SKM-1 treated with dmso at 0.1 percent for 144 hours (cell line): Measurements from ENCODE around the gene OR9K2.
"Not testable (repeated sequence)": the region's sequence is repeated elsewhere in the genome, so short reads cannot be mapped to it uniquely, and the experiment has no call there.

ENCODE experiments used
- DNase-seq: peaks from one replicate; lab custom pipeline; 2025; ENCODE audit not compliant: unreplicated experiment; lab: John Stamatoyannopoulos, UW

The OR9K2 gene, protein sequence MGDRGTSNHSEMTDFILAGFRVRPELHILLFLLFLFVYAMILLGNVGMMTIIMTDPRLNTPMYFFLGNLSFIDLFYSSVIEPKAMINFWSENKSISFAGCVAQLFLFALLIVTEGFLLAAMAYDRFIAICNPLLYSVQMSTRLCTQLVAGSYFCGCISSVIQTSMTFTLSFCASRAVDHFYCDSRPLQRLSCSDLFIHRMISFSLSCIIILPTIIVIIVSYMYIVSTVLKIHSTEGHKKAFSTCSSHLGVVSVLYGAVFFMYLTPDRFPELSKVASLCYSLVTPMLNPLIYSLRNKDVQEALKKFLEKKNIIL

DNA sequence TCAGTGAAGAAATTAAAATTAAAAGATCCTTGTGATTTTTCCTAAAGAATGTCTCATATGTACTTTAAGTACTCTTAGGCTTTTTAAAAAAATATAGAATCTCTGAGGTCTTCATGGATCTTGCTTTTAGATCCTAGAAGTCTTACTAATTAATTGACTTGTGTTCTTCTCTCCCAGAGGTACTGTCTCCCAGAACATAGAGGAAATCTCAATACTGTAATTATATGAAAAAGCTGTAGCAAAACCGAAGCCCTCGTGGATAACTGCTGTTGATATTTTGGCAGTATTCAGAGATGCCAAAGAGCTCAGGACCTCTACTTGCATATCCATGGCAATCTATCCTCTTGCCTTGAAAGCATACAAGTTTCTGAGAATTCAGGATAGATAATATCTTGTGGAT lies at the start of gene OR9K2:
OR9K2 (plus strand) TSS at position 301 of the 400 bp plus-strand sequence. CDS start 3,429 bp downstream, outside the sequence.
- DNase-seq = no peak

DNA sequence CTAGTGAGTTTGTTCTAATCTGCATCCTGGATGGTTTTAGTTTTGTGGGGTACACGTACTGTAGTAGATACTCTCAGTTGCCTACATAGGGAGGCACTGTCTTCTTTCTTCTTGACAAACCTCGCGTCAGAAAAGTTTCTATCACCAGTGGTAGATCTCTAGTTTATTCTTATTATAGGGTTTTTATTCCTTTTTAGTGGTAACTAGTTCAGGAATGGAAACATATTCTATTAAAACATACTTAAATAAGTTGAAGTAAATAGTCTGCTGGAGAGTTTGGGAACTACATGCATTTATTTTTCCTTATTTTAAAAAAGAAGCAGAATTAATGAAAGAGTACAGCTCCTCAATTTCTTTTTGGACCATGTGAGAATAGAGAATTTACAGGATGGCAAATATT lies 33.6 kb upstream of the OR9K2 start:
- no peak for DNase-seq

DNA sequence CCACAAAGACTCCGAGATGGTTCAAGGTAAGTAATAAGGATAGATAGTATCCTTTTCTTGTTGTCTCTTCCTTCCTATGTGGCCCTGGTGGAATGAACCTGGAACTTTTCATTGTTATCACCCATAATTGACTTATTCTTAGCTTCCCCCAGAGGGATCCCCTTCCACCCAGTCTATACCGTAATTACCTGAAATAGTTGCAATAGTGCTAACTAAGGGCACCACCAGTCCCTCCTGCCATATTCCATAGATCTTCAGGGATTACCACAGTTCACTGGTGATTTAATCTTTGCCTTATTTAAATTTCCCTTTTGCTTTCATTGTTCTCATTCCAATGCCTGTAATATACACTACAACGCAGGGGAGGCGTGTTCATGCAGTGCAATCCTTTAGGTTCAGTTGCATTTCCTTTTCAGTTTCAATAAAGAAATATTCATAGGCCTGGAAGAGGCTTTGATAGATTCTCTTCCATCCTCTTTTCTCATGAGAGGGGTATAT lies 13.8 kb upstream of the OR9K2 start:
- DNase-seq = no peak

DNA sequence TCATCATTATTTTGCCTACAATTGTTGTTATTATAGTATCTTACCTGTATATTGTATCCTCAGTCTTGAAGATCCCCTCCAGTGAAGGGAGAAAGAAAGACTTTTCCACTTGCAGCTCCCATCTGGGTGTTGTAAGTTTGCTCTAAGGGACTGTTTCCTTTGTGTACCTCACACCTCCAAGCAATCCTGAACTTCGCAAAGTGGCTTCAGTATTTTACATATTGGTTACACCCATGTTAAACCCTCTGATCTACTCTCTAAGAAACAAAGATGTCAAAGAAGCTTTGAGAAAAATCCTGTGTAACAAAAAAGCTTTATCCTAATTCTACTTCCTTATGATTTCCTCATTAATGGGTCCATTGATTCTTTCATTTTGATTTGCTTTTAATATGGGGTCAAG lies 10.1 kb upstream of the OR9K2 start:
- DNase-seq = no peak

DNA sequence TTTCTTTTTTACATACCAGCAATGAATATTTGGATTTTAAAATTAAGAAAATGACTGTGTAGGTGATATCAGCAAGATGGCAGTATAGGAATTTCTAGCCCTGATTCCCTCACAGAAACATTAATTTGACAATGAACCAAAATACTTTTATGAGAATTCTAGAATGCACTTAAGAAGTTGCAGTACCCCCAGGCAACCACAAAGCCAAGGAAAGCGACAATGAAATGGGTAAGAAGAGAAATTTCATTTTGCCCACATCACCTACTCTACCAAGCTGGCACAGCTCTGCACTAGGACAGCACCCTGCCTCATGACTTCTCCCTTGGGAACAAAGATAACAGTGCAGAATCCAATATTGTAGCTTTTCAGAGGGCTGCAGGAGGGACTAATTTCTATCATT lies 6.6 kb downstream of the OR9K2 start:
- no peak for DNase-seq

DNA sequence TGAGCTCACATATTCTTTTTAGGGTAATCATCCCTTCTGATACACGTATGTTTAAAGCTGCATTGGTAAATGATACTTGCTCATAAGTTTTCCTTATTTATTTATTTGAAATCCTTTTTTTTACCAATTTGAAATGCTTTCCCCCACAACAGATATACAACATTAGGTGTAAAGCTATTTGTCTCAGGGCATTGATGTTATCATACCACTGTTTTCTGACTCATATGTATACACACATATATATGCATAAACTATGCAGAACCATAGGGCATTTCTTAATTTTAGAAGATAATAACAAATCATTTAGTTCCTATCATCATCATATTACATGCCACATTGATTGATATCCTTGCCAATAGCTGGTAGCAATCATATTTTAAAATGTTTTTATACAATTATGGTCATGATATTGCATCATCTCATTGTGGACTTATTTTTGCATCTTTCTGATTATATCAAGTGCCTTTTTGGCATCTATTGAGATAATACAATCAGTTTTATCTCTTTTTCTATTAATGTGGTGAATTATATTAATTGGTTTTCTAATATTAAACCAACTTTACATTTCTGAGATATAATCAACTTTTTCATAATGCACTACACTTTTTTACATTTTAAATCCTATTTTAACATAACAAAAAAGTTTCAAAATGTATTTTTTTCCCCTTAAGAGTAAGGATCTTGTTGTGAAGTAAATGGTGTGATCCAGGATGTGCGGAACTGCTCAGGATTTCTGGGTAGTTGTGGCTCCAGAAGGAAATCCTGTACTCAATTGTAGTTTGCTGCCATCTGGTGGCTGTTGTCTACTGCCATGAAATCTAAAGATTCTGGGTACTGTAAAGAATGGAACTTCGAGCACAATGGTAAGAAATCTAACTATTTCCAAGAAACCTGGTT lies 16.7 kb downstream of the OR9K2 start:
- no peak for DNase-seq

DNA sequence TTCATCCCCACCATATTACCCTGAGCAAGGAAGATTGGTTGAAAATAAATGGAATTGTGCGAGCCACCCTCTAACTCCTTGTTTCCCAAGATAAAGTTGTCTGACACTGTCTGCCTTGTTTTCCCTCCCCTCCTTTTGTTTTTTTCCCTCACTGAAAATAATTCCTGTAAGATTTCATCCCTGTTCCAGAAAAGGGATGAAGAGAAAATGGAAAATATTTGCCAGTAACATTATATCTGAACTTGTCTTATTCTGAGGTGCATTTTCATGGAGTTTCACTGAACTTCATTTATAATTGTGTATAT lies 17.3 kb downstream of the OR9K2 start:
- no peak for DNase-seq

DNA sequence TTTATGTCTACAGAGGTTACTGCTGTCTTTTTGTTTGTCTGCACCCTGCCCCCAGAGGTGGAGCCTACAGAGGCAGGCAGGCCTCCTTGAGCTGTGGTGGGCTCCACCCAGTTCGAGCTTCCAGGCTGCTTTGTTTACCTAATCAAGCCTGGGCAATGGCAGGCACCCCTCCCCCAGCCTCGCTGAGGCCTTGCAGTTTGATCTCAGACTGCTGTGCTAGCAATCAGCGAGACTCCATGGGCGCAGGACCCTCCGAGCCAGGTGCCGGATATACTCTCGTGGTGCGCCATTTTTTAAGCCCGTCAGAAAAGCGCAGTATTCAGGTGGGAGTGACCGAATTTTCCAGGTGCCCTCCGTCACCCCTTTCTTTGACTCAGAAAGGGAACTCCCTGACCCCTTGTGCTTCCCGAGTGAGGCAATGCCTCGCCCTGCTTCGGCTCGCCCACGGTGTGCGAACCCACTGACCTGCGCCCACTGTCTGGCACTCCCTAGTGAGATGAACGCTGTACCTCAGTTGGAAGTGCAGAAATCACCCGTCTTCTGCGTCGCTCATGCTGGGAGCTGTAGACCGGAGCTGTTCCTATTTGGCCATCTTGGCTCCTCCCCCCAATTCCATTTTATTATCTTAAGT lies 40.9 kb downstream of the OR9K2 start:
- not testable (repeated sequence) for DNase-seq

DNA sequence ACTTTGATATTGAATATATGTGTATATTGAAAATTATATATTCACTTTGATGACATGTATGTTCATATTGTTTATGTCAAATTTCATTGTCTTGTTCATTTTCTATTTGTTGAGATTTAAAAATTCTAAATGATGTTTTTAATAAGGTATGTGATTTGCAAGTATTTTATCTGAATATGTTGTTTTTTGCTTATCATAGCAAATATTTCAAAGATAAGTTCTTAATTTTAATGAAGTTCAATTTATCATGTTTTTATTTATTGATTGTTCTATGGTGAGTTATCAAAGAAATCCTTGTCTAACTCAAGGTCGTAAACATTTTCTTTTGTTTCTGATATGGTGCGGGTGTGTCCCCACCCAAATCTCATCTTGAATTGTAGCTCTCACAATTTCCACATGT lies 45.2 kb downstream of the OR9K2 start:
- DNase-seq = no peak

DNA sequence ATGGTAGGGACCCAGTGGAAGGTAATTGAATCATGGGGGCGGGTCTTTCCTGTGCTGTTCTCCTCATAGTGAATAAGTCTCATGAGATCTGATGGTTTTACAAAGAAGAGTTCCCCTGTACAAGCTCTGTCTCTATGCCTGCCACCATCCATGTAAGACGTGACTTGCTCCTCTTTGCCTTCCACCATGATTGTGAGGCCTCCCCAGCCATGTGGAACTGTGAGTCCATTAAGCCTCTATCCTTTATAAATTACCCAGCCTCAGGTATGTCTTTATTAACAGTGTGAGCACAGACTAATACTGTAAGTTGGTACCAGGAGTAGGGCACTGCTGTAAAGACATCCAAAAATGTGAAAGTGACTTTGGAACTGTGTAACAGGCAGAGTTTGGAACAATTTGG lies 45.6 kb downstream of the OR9K2 start:
- DNase-seq = not testable (repeated sequence)

DNA sequence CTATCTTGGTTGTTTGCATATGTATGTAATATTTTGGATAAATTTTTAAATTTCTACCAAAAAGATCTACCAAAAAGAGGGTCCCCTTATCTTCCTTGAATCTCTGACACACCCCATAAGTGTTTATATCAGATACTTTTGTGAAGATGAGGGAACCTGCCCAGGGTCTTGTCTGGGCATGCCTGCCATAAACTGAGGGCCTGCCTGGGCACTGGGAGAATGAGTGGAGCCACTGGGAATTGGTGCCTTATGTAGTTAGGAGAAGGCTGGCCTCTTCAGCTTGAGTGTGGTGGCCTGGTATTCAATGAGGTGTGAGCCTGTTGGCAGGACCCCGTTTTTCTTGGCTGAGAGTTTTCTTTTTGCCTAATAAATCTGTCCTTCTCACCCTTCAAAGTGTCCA lies 46.5 kb downstream of the OR9K2 start:
- DNase-seq = no peak

DNA sequence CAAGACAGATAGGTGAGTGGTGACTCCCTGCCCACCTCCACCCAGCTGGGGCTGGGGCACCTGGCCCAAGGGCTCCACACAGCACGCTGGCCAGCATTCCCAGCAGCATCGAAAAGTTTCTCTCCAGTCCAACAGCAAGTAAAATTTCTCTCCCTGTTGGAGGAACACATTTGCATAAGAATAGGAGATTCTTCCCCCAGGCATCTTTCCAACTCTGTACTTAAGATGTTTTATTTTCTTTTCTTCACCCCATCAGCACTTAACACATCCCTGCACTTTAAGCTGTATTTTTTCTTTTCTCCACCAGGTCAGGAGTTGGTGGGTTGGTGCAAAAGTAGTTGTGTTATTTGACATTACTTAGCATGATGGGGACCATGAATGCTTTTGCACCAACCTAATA lies 47.2 kb downstream of the OR9K2 start:
- DNase-seq = no peak
